HepG2 (cell line): Measurements from ENCODE around the gene ATAD3A. TPM values are rescaled to one million over a fixed set of nuclear protein-coding genes. Genes with fewer than 3 reads are reported as not detected.

Experiments
- ARID4A ChIP-seq: sonication (generic); formaldehyde crosslinking; IDR thresholded peaks from 2 replicates; pipeline ENCODE4 v1.5.0; 2020; ENCODE audit warnings: mild to moderate bottlenecking, missing genetic modification reagents, borderline replicate concordance
- EHMT2 ChIP-seq: fragments of 200-600 bp; sonication (generic); IDR thresholded peaks from 2 replicates; pipeline ENCODE4 v1.7.0; 2017; ENCODE audit warnings: antibody characterized with exemption, low read depth, low read length, borderline replicate concordance
- HDAC6 ChIP-seq: fragments of 200-600 bp; sonication (generic); IDR thresholded peaks from 2 replicates; pipeline ENCODE4 v1.7.0; 2017; ENCODE audit warnings: mild to moderate bottlenecking, antibody characterized with exemption, low read length, low read depth
- KDM5A ChIP-seq: fragments of 200-600 bp; sonication (generic); IDR thresholded peaks from 2 replicates; pipeline ENCODE4 v1.7.0; 2018; ENCODE audit warnings: antibody characterized with exemption, mild to moderate bottlenecking, low read length, borderline replicate concordance
- KDM5B ChIP-seq: sonication (generic); formaldehyde crosslinking; IDR thresholded peaks from 2 replicates; pipeline ENCODE4 v1.4.0; 2020; ENCODE audit warnings: missing genetic modification reagents, mild to moderate bottlenecking, borderline replicate concordance
- MBD4 ChIP-seq: IDR thresholded peaks from 2 replicates; pipeline ENCODE4 v1.6.1; 2012; ENCODE audit warnings: low read length, inconsistent platforms, borderline replicate concordance
- NFATC3 ChIP-seq: sonication (generic); formaldehyde crosslinking; IDR thresholded peaks from 2 replicates; pipeline ENCODE4 v1.5.1; 2020; ENCODE audit warnings: mild to moderate bottlenecking, missing genetic modification reagents
- NONO ChIP-seq, 2 experiments: fragments of 450-650 bp in 1 of 2; sonication (generic) in 1 of 2; formaldehyde crosslinking in 1 of 2; IDR thresholded peaks in 1 of 2; conservative IDR thresholded peaks in 1 of 2; 2 replicates each; pipeline versions ENCODE4 v1.6.1 to v1.8.0; 2017 to 2022; ENCODE audit warnings: mild to moderate bottlenecking in 1 of 2, missing genetic modification reagents in 1 of 2, moderate library complexity in 1 of 2
- PHF20 ChIP-seq: sonication (generic); formaldehyde crosslinking; IDR thresholded peaks from 2 replicates; pipeline ENCODE4 v1.5.0; 2020; ENCODE audit warnings: mild to moderate bottlenecking, missing genetic modification reagents
- POLR2G ChIP-seq: fragments of 200-400 bp; formaldehyde crosslinking; IDR thresholded peaks from 2 replicates; pipeline ENCODE4 v1.6.1; 2018; ENCODE audit warnings: mild to moderate bottlenecking, low read depth, low read length, moderate library complexity
- SOX13 ChIP-seq, 3 experiments: fragments of 450-650 bp in 1 of 3; sonication (generic) in 1 of 3; formaldehyde crosslinking in 1 of 3; IDR thresholded peaks in 2 of 3; conservative IDR thresholded peaks in 1 of 3; 2 replicates each; pipeline versions ENCODE4 v1.5.0 to v1.6.1; 2016 to 2020; ENCODE audit warnings: antibody characterized with exemption in 1 of 3, mild to moderate bottlenecking in 1 of 3, missing compliant biosample characterization in 1 of 3, missing genetic modification reagents in 1 of 3, moderate library complexity in 1 of 3
- SP140L ChIP-seq: sonication (generic); formaldehyde crosslinking; IDR thresholded peaks from 2 replicates; pipeline ENCODE4 v1.4.0; 2020; ENCODE audit warnings: missing genetic modification reagents, borderline replicate concordance
- SYNCRIP ChIP-seq: fragments of 200-400 bp; formaldehyde crosslinking; IDR thresholded peaks from 2 replicates; pipeline ENCODE4 v1.6.1; 2018; ENCODE audit warnings: mild to moderate bottlenecking, low read depth, low read length; ENCODE audit not compliant: insufficient read depth
- TBX2 ChIP-seq: sonication (generic); formaldehyde crosslinking; IDR thresholded peaks from 2 replicates; pipeline ENCODE4 v1.5.0; 2020; ENCODE audit warnings: missing genetic modification reagents, mild to moderate bottlenecking, borderline replicate concordance
- ZC3H4 ChIP-seq: sonication (generic); formaldehyde crosslinking; IDR thresholded peaks from 2 replicates; pipeline ENCODE4 v1.4.0; 2020; ENCODE audit warnings: missing genetic modification reagents, borderline replicate concordance
- ZNF335 ChIP-seq: sonication (generic); formaldehyde crosslinking; IDR thresholded peaks from 2 replicates; pipeline ENCODE4 v1.4.0; 2020; ENCODE audit warnings: missing genetic modification reagents
- ZNF383 ChIP-seq: sonication (generic); formaldehyde crosslinking; IDR thresholded peaks from 2 replicates; pipeline ENCODE4 v1.4.0; 2020; ENCODE audit warnings: missing genetic modification reagents, mild to moderate bottlenecking, borderline replicate concordance
- ZNF501 ChIP-seq: sonication (generic); formaldehyde crosslinking; IDR thresholded peaks from 2 replicates; pipeline ENCODE4 v1.5.1; 2020; ENCODE audit warnings: mild to moderate bottlenecking, moderate library complexity, missing genetic modification reagents
- ZNF547 ChIP-seq: sonication (generic); formaldehyde crosslinking; IDR thresholded peaks from 2 replicates; pipeline ENCODE4 v1.5.1; 2020; ENCODE audit warnings: mild to moderate bottlenecking, missing genetic modification reagents
- polyA plus RNA-seq, 8 experiments: library from polyadenylated mRNA; depleted of rRNA in 3 of 8; stranded (reverse) in 7 of 8; unstranded in 1 of 8; fragments of >200 nt; fragmentation: Illumina TruSeq in 4 of 8; extraction: Trizol in 4 of 8; gene quantifications; 2 replicates each; pipeline versions ENCODE4 v1.2.1 to v1.2.3, GENCODE V29; 2011 to 2016; ENCODE audit warnings: low read depth in 4 of 8, missing spikeins in 1 of 8, mixed read lengths in 1 of 8; ENCODE audit not compliant: insufficient read depth in 1 of 8
- total RNA-seq, 5 experiments: library from RNA; depleted of rRNA; stranded (reverse); fragments of >200 nt; fragmentation: Illumina TruSeq; extraction: Trizol; gene quantifications; 2 replicates each; pipeline ENCODE4 v1.2.3, GENCODE V29; 2016; ENCODE audit warnings: low read depth in 1 of 5
- TF ChIP-seq, protein P1 (sequence below): sonication (generic); formaldehyde crosslinking; IDR thresholded peaks from 2 replicates; pipeline ENCODE4 v1.4.0; 2020; ENCODE audit warnings: missing genetic modification reagents, borderline replicate concordance

Gene ATAD3A
- total and polyA plus RNA-seq, 2 of the 13 experiments (the other 11 are each of a cell fraction or from before 2014, with no cell fraction given), result 10.6 to 49.0 TPM

- TF ChIP-seq, protein P1, sequence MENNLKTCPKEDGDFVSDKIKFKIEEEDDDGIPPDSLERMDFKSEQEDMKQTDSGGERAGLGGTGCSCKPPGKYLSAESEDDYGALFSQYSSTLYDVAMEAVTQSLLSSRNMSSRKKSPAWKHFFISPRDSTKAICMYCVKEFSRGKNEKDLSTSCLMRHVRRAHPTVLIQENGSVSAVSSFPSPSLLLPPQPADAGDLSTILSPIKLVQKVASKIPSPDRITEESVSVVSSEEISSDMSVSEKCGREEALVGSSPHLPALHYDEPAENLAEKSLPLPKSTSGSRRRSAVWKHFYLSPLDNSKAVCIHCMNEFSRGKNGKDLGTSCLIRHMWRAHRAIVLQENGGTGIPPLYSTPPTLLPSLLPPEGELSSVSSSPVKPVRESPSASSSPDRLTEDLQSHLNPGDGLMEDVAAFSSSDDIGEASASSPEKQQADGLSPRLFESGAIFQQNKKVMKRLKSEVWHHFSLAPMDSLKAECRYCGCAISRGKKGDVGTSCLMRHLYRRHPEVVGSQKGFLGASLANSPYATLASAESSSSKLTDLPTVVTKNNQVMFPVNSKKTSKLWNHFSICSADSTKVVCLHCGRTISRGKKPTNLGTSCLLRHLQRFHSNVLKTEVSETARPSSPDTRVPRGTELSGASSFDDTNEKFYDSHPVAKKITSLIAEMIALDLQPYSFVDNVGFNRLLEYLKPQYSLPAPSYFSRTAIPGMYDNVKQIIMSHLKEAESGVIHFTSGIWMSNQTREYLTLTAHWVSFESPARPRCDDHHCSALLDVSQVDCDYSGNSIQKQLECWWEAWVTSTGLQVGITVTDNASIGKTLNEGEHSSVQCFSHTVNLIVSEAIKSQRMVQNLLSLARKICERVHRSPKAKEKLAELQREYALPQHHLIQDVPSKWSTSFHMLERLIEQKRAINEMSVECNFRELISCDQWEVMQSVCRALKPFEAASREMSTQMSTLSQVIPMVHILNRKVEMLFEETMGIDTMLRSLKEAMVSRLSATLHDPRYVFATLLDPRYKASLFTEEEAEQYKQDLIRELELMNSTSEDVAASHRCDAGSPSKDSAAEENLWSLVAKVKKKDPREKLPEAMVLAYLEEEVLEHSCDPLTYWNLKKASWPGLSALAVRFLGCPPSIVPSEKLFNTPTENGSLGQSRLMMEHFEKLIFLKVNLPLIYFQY (CRISPR knock-in tag), result peak; percentile 49
- TF ChIP-seq SYNCRIP, result no peak
- peak; percentile 77; the same call in 1 of the 2 replicates for TF ChIP-seq ARID4A (CRISPR knock-in tag)
- peak; percentile 40; the same call in 1 of the 2 replicates for TF ChIP-seq ZNF547 (CRISPR knock-in tag)
- TF ChIP-seq KDM5B (CRISPR knock-in tag), result peak; percentile 40
- peak; percentile 60 for TF ChIP-seq ZNF501 (CRISPR knock-in tag)
- peak; percentile 86 for TF ChIP-seq POLR2G
- no peak for TF ChIP-seq NONO (IDR thresholded peaks at IDR 0.05)
- TF ChIP-seq NONO (CRISPR knock-in tag; conservative IDR thresholded peaks at IDR 0.05), result peak; percentile 62; the same call in 1 of the 2 replicates
- TF ChIP-seq KDM5A, result peak; percentile 92
- TF ChIP-seq ZC3H4, result peak; percentile 67; the same call in 1 of the 2 replicates
- TF ChIP-seq TBX2 (CRISPR knock-in tag), result no peak
- no peak for TF ChIP-seq SOX13 (IDR thresholded peaks at IDR 0.05)
- no peak for TF ChIP-seq SOX13 (CRISPR knock-in tag; conservative IDR thresholded peaks at IDR 0.05 in 1 of 2, IDR thresholded peaks at IDR 0.05 in 1 of 2)
- no peak for TF ChIP-seq EHMT2
- TF ChIP-seq ZNF383 (CRISPR knock-in tag), result no peak
- TF ChIP-seq MBD4, result no peak
- no peak for TF ChIP-seq HDAC6
- no peak for TF ChIP-seq NFATC3 (CRISPR knock-in tag)
- peak; percentile 86 for TF ChIP-seq ZNF335
- 0 out of 2 replicates have a peak, but pooled peaks have one; percentile 29 for TF ChIP-seq SP140L (CRISPR knock-in tag)
- peak; percentile 94 for TF ChIP-seq PHF20
These were observed 63.0 kb downstream of the ATAD3A start, which contains the start of gene SSU72 (continued) for GRCh38 chr1:1574721-1575537.
